ENCODE measurements around the gene CEP20. TPM values are rescaled to one million over a fixed set of nuclear protein-coding genes. Genes with fewer than 3 reads are reported as not detected.

CEP20 gene
- total and polyA plus RNA-seq, 10 of the 15 experiments (the other 5 are each of a cell fraction or from before 2014, with no cell fraction given): 33.4 to 57.8 (median 52.6) TPM

DNA sequence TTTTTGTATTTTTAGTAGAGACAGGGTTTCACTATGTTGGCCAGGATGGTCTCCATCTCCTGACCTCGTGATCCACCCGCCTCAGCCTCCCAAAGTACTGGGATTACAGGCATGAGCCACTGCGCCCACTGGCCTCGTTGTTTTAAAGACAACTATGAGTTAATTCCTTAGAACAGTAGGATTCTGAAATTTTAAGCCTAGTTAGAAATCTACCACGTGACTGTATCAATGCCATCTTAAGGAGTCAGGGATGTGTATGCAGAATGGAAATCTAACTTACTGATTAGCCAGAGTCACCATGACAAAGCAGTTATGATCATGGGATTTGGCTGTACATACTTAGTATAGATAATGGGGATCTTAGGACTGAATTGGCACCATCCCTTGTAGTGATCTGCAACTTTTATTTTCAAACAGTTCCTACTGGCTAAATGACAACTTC lies 2.8 kb downstream of the CEP20 start:
- Histone ChIP-seq H3K27me3 (replicated peaks in 1 of 2; ENCODE audit: control insufficient read depth in 2 of 2, insufficient read depth in 2 of 2, low read length in 1 of 2) (no peaks in the 10 kb centered on the region), H2AFZ (ENCODE audit: control insufficient read depth, low read depth, low read length) (no peak overlapping the region), H3K79me2 (ENCODE audit: control insufficient read depth, insufficient read depth, low read length) (peaks cover 34% of the 10 kb centered on the region), H3K4me1 (ENCODE audit: control insufficient read depth, insufficient read depth, low read length) (peaks cover 10% of the 10 kb centered on the region), H3K36me3 (ENCODE audit: control insufficient read depth in 2 of 2, insufficient read depth in 2 of 2, low read length in 1 of 2) (peaks cover 3 to 5% of the 10 kb centered on the region in 2 experiments), H3K9ac (ENCODE audit: control insufficient read depth, insufficient read depth, low read length) (no peak overlapping the region), H3K9me3 (replicated peaks; ENCODE audit: control insufficient read depth, insufficient read depth, low read length) (no peaks in the 10 kb centered on the region), H3K27ac (ENCODE audit: control insufficient read depth, insufficient read depth) (no peak overlapping the region), H3K4me2 (ENCODE audit: control insufficient read depth, insufficient read depth) (no peak overlapping the region), H4K20me1 (ENCODE audit: control insufficient read depth, insufficient read depth) (no peaks in the 10 kb centered on the region), H3K4me3 (no peak overlapping the region)
- intact Hi-C loops (cut with micrococcal nuclease; ENCODE audit: unreplicated experiment) (loop anchor here (5.0 to 10.0 kb wide), 2 partner anchors 62 to 149 kb away; partner anchors contain the start of gene ABCC1), in situ Hi-C loops (cut with MboI) (no loop called here)
- POLR2A ChIA-PET: no interaction called here
- FAIRE-seq: no peak
- BruUV-seq (replicated peaks): no TSS peak
- DNase-seq (ENCODE audit: low read depth, low spot score): no peak
- 87% methylated on average over 5 of the region's 5 CpGs for WGBS (ENCODE audit: insufficient coverage, insufficient replicate concordance, low lambda C conversion rate, missing lambda C conversion rate)
- SMC1A ChIA-PET (ENCODE audit: uncharacterized antibody, unreplicated experiment): interaction anchor here (1.0 to 1.5 kb wide), 3 partner anchors 74 to 178 kb away, joined by 3 to 4 read pairs (median 3); no protein-coding TSS in a partner anchor
- RAD21 ChIA-PET (ENCODE audit: unreplicated experiment): no interaction called here
- CTCF ChIA-PET: interaction anchor here (1.1 to 3.5 kb wide), 2 partner anchors 12 to 242 kb away, joined by 3 to 29 read pairs; no protein-coding TSS in a partner anchor
- TF ChIP-seq, protein P1, sequence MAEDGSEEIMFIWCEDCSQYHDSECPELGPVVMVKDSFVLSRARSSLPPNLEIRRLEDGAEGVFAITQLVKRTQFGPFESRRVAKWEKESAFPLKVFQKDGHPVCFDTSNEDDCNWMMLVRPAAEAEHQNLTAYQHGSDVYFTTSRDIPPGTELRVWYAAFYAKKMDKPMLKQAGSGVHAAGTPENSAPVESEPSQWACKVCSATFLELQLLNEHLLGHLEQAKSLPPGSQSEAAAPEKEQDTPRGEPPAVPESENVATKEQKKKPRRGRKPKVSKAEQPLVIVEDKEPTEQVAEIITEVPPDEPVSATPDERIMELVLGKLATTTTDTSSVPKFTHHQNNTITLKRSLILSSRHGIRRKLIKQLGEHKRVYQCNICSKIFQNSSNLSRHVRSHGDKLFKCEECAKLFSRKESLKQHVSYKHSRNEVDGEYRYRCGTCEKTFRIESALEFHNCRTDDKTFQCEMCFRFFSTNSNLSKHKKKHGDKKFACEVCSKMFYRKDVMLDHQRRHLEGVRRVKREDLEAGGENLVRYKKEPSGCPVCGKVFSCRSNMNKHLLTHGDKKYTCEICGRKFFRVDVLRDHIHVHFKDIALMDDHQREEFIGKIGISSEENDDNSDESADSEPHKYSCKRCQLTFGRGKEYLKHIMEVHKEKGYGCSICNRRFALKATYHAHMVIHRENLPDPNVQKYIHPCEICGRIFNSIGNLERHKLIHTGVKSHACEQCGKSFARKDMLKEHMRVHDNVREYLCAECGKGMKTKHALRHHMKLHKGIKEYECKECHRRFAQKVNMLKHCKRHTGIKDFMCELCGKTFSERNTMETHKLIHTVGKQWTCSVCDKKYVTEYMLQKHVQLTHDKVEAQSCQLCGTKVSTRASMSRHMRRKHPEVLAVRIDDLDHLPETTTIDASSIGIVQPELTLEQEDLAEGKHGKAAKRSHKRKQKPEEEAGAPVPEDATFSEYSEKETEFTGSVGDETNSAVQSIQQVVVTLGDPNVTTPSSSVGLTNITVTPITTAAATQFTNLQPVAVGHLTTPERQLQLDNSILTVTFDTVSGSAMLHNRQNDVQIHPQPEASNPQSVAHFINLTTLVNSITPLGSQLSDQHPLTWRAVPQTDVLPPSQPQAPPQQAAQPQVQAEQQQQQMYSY (CRISPR knock-in tag; IDR thresholded peaks at IDR 0.05): no peak
- TF ChIP-seq TAF1 (IDR thresholded peaks at IDR 0.05; ENCODE audit: borderline replicate concordance, low read depth, low read length) (no peak), CHD2 (IDR thresholded peaks at IDR 0.05; ENCODE audit: borderline replicate concordance, low read depth, low read length) (no peak), MXI1 (IDR thresholded peaks at IDR 0.05; ENCODE audit: low read depth, low read length) (no peak), HDAC2 (IDR thresholded peaks at IDR 0.05) (no peak), JUND (IDR thresholded peaks at IDR 0.05; ENCODE audit: low read depth, low read length) (no peak), CEBPB (IDR thresholded peaks at IDR 0.05; ENCODE audit: borderline replicate concordance in 1 of 2, low read depth in 2 of 2, low read length in 2 of 2) (no peak), EGR1 (IDR thresholded peaks at IDR 0.05; ENCODE audit: borderline replicate concordance in 1 of 2, low read depth in 2 of 2, low read length in 2 of 2) (no peak), YBX1 (IDR thresholded peaks at IDR 0.05) (no peak), CBX5 (IDR thresholded peaks at IDR 0.05; ENCODE audit: low read depth) (no peak), ZNF24 (IDR thresholded peaks at IDR 0.05) (no peak), ZZZ3 (IDR thresholded peaks at IDR 0.05; ENCODE audit: control insufficient read depth, insufficient read length, low read depth) (no peak)
- TF ChIP-seq, protein P2, sequence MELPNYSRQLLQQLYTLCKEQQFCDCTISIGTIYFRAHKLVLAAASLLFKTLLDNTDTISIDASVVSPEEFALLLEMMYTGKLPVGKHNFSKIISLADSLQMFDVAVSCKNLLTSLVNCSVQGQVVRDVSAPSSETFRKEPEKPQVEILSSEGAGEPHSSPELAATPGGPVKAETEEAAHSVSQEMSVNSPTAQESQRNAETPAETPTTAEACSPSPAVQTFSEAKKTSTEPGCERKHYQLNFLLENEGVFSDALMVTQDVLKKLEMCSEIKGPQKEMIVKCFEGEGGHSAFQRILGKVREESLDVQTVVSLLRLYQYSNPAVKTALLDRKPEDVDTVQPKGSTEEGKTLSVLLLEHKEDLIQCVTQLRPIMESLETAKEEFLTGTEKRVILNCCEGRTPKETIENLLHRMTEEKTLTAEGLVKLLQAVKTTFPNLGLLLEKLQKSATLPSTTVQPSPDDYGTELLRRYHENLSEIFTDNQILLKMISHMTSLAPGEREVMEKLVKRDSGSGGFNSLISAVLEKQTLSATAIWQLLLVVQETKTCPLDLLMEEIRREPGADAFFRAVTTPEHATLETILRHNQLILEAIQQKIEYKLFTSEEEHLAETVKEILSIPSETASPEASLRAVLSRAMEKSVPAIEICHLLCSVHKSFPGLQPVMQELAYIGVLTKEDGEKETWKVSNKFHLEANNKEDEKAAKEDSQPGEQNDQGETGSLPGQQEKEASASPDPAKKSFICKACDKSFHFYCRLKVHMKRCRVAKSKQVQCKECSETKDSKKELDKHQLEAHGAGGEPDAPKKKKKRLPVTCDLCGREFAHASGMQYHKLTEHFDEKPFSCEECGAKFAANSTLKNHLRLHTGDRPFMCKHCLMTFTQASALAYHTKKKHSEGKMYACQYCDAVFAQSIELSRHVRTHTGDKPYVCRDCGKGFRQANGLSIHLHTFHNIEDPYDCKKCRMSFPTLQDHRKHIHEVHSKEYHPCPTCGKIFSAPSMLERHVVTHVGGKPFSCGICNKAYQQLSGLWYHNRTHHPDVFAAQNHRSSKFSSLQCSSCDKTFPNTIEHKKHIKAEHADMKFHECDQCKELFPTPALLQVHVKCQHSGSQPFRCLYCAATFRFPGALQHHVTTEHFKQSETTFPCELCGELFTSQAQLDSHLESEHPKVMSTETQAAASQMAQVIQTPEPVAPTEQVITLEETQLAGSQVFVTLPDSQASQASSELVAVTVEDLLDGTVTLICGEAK (IDR thresholded peaks at IDR 0.05; ENCODE audit: borderline replicate concordance): no peak
- ATAC-seq: no peak
